Stimulated activated CD4-positive, alpha-beta T cell treated with anti-CD3 and anti-CD28 coated beads, Interleukin-2, amount 100 ng/mL, for 24 hours (primary cell): Measurements from ENCODE around the gene SCG5.
"Not testable (repeated sequence)": the region's sequence is repeated elsewhere in the genome, so short reads cannot be mapped to it uniquely, and the experiment has no call there.

Source experiments
- DNase-seq, 2 donors: peaks; one replicate each; pipeline ENCODE4 v3.0.0-alpha.2; 2020

The SCG5 gene, protein sequence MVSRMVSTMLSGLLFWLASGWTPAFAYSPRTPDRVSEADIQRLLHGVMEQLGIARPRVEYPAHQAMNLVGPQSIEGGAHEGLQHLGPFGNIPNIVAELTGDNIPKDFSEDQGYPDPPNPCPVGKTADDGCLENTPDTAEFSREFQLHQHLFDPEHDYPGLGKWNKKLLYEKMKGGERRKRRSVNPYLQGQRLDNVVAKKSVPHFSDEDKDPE

DNA sequence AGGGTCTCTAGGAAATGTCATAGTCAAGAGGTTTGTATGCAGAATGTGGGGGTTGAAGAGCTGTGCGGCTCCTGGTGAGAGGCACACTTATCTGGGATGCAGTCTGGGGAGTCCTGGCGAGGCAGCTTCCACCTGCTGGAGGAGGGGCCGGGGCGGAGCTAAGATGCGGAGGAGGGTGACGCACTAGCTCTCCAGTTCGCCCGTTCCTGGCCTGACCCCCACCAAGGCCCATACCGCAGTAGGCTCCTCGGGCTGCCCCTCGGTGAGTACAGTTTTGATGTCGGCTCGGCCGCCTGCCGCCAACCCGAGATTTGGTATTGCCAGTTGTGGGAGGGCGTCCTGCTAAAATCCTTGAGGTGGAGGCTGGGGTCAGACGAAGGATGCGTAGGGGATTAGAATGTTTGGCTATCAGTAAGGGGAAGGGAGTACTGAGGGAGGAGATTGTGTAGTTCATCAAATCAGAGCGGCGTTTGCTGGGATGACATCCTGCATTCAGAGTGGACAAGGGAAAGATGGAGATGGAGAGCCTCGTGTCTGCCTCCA lies at the start of gene SCG5:
TSS of gene SCG5 (plus strand) at position 194 of the 543 bp plus-strand sequence. CDS start 1,883 bp downstream, outside the sequence.
- peak in 1 of 2 donors; percentile 18 for DNase-seq

DNA sequence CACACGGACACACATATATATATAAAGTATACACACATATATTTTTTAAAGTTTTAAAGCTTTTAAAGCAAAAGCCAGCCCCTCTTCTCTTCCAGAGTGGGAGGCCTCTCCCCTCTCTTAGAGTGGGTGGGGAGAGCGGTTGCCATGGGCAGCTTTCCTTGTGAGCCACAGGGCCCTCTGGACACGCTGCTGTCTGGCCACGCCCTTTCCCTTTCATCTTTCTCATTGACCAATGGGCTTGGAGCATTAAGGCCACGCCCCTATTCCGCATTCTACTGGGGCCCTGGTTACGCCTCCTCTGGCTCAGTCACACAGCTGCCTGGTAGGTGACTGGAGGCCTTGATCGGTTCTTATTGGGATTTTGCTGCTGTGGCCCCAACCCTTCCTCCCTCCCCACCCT lies 48.4 kb upstream of the SCG5 start, which contains the start of gene GOLGA8N:
TSS of gene GOLGA8N (plus strand) at position 306 of the 400 bp plus-strand sequence.
- DNase-seq: not testable (repeated sequence)

DNA sequence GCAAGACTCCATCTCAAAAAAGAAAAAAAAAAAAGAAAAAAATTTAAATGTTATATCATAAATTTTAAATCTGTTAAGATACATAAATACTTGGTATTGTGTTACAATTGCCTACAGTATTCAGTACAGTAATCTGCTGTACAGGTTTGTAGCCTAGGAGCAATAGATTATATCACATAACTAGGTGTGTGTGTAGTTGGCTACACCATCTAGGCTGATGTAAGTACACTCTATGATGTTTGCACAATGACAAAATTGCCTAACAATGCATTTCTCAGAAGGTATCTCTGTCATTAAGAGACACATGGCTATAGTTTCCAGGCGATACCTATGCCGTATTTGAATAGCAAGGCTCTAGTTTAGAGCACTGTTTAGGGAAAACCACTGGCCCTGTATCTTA lies 32.0 kb upstream of the SCG5 start:
- DNase-seq: not testable (repeated sequence)

DNA sequence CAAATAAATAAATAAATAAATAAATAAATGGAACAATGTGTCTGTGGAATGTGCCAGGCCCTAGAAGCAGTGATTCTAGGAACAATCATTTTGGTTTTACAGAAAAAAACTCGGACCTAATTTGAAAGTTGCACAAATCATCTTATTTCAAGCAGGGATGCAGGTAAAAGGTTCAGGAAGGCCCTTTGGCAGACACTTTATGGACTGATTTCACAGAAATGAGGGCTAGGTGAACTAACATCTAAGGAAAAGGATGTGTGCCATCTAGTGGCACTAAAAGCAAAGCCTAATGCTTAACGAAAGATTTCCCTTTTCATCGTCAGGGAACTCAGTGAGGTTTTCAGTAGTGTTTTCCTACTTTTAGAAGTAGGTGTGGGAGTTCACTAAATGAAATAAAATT lies 30.8 kb upstream of the SCG5 start:
- DNase-seq: not testable (repeated sequence)

DNA sequence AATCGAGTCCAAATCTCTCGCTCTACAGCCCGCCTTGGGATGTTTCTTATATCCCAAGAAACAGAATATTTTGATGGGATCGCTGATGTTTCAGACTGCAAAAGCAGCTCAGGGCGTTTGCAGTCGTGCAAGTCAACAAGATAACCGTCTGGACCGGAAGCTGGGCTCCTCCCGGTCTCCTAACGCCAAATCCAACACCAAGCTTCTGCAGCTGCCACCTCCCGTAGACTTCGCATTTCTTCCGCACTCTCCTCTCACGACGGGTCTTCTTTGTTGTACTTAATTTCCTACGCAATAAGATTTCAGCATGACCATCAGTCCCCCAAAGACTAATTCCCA lies 26.8 kb upstream of the SCG5 start:
- not testable (repeated sequence) for DNase-seq

DNA sequence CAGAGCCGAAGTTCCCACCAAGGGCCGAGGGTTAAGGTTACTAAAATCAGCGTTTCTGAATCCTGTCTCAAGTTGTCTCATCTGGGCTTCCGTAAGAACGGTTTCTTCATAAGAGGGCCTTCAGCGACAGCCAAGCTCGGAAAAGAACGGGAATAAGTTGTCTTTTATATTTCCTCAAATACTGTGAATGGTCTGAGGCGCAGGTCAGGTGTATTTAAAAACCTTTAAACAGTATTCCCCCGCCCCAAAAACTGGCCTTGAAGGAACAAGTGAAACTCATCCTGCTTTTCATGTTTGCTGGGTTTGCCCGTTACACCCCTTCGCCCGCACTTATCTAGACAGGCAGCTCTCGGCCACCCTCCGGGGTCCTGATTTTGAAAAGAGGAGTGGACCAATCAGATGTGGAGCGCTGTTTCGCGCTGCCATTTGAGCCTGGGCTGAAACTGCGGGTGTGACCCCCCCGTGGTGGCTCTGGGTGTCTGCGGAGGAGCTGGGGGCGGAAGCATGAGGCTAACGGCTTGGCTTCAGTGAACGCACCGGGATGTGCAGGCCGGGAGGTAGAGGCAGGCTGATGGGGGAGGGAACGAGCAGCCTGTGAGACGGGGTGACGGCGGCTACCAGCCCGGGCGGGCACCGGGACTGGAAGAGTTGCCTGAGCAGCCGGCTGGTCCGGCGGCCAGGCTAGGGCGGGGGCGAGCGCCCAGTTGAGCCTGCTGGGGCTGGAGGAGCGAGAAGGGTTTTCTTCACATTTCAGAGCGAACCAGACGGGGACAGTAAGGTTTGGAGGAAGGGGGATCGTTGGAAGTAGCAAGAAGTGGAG lies 26.2 kb upstream of the SCG5 start, which contains the start of gene ARHGAP11A:
TSS of gene ARHGAP11A (plus strand) at position 454 of the 820 bp plus-strand sequence. CDS start 708 bp downstream, outside the sequence.
- peak; percentile 82 to 83 for DNase-seq

DNA sequence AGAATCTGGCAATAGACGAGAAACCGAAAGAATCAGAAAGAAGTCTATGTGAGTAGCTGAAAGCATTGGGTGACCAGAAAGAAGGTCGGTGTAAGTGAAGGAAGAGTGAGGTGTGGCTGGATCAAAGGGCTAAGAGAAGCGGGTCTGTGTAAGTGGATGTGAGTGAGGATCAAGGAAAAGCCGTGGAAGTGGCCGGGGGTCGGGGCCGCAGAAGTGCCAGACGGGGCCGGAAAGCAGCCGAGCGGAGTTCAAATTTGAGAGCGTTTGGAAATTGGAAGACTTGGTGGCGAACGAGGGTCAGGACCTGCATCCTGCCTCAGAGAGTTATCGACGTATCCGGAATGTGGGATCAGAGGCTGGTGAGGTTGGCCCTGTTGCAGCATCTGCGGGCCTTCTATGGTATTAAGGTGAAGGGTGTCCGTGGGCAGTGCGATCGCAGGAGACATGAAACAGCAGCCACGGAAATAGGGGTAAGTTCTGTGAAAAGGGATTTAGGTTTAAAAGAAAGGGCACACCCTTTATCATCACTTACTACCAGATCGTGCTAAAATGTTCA lies 25.6 kb upstream of the SCG5 start:
- DNase-seq: peak in 1 of 2 donors; percentile 12

DNA sequence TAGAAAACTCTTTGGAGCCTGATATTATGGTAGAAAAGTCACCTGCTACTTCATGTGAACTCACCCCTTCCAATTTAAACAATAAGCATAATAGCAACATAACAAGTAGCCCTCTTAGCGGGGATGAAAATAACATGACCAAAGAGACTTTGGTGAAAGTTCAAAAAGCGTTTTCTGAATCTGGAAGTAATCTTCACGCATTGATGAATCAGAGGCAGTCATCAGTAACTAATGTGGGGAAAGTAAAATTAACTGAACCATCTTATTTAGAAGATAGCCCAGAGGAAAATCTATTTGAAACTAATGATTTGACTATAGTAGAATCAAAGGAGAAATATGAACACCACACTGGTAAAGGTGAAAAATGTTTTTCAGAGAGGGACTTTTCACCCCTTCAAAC lies 5.1 kb upstream of the SCG5 start:
- no peak for DNase-seq

DNA sequence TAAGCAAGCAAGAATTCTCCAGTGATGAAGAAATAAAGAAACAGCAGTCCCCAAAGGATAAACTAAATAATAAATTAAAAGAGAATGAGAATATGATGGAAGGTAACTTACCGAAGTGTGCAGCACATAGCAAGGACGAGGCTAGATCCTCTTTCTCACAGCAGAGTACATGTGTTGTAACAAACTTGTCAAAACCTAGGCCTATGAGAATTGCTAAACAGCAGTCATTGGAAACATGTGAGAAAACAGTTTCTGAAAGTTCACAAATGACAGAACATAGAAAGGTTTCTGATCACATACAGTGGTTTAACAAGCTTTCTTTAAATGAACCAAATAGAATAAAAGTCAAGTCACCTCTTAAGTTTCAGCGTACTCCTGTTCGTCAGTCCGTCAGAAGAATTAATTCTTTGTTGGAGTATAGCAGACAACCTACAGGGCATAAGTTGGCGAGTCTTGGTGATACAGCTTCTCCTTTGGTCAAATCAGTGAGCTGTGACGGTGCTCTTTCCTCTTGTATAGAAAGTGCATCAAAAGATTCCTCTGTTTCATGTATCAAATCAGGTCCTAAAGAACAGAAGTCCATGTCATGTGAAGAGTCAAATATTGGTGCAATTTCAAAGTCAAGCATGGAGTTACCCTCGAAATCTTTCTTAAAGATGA lies 4.5 kb upstream of the SCG5 start:
- DNase-seq: no peak

DNA sequence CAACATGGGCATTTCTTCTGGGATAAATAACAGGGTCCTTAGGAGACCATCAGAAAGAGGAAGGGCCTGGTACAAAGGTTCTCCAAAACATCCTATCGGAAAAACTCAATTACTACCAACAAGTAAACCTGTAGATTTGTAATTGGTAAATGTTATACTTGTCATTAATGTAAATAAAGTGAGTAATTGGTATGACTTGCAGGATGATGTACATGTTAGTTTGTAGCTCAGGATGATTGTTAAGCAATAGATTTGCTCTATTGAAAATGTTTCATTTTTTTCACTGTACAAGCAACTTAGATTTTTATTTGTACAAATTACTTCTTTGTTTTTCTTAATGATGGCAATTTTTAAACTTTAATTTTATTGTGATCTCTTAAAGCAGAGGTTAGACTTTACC lies 3.8 kb upstream of the SCG5 start:
- no peak for DNase-seq

DNA sequence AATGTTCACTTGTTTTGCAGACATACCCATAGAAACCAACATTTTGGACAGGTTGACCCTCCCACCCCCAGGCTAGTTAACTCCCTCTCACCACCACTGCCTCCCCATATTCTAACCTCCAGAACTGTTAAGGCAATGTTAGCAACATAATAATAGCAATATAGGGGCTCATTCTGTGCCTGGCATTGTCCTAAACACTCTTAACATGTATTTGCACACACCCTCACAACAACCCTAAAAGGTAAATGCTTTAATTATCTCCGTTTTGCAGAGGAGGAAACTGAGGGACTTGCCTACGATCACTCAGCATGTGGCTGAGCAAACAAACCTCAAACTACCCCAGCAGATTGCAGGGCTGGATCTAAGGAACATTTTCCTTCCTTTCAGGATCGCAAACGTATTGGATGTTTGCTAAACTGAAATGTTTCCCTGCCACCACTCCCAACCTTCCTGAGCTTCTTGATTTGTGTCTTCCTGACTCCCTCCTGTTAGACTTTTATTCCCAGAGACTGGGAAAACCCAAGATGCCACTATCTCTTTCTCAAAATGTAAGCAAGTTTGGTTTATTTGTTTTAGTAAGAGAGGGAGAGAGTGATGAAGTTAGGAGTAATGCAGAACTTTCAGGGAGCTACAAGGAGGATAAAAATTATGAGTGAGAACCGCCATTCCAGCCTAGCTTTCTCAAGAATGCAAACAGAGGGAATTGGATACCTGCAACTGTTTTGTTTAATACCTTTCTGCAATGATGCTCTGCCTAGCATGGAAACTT lies 1.3 kb downstream of the SCG5 start:
- DNase-seq: no peak

DNA sequence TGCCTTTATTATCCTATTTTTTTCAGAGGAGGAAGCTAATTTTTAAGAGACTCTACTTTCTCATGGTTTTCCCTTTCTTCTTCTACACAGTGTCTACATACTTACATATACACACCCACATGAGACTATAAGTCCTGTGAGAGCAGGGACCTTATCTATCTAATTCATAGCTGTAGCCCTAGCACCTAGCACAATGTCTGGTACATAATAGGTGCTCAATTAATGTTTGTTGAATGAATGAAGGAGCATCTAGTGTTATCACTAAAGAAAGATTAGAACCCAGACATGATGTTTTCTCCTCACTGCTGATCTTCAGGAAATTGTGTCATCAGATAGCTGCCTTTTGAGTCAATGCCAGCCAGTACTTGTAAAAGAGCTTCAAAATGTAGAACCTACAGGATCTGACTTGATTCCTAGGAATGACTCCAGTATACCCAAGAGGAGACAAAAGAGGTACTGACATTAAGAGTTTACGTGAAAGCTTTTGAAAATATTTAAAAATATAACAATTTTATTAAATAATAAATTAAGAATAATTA lies 2.5 kb downstream of the SCG5 start:
- DNase-seq: no peak

DNA sequence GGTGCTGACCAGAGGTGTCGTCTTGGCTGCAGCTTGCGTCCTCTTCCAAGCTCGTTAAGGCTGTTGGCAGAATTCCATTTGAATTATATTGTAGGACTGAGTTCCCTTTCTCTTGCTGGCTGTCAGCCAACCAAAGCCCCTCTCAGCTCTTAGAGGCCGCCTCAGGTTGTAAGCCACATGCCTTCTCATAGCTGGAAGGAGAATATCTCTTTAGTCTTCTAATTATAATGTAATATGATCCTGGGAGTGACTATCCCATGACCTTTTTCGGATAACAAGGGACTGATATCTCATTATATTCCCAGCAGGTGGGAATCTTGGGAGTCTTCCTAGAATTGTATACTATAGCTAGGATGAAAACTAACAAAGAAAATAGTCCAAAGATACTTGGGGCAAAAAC lies 4.8 kb downstream of the SCG5 start:
- no peak for DNase-seq

DNA sequence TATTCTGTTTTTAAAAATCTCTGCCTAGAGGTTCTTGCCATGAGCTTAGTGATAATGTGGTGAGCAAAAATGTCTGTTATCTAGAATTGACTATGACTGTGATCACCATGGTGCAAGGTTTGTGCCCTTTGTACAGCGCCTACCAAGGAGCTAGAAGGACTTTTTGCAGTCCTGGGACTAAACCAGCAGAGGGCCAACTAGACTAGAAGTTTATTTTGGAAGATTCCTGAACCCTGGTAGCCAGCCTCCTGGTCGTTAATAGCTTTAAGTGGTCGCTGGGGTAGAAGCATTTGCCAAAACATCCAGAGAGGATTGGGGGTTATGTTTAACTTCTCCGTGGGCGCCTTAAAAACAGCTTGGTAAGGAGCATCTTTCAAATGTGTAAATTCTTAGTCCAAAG lies 7.8 kb downstream of the SCG5 start:
- no peak for DNase-seq

DNA sequence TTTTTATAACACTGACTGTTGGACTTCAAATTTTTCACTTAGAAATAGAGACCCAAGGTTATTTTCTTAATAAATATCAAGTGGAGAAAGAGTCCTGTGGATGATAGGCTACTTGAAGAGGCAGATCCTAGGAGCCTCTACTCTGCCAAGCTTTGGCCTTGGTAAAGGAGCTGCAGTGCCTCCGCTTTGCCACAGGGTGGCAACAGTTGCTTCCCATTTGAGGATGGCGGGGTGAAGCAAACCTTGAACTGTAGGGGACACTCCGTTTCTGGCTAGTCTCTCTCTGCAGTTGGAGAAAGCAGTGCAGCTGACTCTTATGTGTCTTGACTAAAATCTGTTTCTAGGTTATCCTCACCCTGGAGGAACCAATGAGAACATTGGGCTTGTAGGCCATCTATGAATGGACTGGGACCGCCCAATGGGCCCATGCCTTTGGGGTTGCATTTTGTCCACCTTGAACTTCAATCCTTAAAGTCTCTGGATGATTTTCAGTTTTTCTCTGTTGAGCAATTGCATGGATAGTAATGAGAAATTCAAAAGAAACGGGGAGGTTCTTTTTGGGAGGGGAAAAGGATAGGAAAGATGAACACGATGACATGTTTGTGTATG lies 9.8 kb downstream of the SCG5 start:
- DNase-seq: peak; percentile 41 to 50

DNA sequence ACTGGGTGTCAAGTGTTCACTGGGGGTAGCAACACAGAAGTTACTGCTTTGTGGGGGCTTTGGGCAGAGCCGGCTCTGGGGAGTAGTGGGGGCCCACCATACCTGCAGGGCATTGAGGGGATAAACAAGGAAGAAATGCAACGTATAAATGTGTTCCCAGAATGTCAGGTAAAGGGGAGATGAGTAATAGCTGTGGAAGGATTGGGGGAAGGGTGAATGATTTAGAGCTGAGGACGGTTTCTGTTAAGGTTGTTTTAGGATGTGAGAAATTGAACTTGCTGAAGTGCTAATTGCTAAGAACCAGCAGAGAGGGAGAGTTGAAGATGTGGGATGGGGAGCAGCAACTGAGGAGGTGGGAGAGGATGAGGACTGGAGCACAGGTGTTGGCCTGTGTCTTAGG lies 10.7 kb downstream of the SCG5 start:
- no peak for DNase-seq

DNA sequence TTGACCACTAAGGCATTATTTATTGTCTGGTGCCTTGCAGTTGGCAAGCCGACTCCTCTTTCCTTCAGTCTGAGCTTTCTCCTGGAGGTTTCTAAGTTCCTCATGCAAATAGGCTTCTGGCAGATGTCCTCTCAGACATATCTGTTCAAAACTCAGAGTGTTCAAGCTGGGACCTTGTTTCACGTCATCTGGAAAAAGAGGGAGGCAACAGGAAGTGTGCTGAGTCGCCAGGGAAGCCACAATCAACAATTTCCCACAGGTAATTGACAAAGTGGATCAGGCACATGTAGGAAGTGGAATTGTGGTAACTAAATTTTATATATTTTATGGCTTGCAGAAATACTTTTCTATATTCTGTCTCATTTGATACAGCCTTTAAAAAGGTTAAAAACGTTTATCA lies 14.6 kb downstream of the SCG5 start:
- DNase-seq: no peak

DNA sequence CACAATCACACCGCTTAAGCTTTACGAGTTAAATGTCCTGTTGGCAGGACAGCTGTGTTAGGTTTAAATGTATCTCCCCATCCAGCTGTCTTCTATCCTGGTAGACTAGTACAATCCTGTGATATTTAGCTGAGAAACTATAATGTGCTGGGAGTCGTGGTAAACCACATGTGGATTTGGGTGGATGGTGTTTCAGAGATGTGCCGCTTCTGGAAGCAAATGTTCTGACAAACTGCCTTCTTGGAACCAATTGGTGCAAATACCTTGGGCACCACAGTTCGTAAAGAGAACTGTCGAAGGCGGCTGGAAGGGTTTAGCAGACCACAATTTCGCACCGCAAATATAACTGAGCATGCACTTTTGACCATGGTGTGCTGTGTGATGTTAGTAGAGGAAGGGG lies 15.0 kb downstream of the SCG5 start:
- no peak for DNase-seq

DNA sequence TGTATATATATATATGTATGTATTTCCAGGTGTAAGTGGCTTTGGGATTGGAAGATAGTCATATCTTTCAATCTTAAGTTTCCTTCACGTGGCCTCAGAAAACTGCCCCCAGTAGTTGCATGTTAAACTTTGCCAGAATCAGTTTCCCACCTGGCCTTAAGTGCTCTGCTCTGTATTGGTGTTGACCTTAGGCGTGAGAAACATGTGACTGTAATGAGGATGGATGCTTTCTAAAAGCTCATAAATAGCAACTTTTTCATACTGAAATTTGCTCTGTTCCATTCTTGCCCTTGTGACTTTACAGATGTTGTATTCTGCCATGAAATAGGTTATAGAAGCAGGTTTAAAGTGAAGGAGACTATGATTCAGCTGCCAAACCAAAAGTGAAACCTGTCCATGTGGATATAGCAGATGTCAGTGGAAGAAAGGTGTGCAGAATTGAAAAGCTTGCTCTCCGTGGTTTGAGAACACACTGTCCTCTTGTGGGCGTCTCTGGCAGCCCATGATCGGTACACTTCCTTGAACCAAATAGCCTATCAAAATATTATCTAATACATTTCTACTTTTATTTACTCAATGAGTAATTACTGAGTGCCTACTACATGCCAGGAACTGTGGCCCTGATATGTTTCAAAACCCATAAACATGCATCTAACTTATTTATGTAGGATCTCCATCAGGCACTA lies 15.8 kb downstream of the SCG5 start:
- no peak for DNase-seq

DNA sequence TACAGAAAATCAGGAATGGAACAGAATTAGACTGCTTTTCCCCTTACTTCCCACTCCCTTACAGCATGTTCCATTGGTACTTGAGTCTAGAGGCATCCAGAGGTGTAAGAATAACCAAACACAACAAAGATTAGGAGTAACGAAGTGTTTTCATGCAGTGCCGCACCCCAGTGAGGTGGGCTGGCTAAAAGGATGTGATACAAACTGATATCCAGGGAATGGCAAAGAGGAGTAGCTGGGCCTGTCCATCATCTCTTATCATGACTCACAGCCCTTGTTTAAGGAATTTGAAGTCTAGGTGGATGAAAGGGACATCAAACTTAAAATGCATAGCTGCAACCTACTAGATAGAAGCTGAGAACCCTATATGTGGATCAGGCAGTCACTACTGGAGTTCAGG lies 16.4 kb downstream of the SCG5 start:
- no peak for DNase-seq
